MCF 10A (cell line): Measurements from ENCODE around the gene UTF1. TPM values are rescaled to one million over a fixed set of nuclear protein-coding genes. Genes with fewer than 3 reads are reported as not detected.

Experiments used
- BruUV-seq: library from RNA; stranded (reverse); fragments of 400-500 nt; replicated peaks from 2 replicates; lab custom pipeline; 2021; lab: Mats Ljungman, UMichigan
- CTCF ChIA-PET: fragments of 300-600 bp; sonication (Branson Sonifier 250); formaldehyde crosslinking; extraction: SDS; loops from one replicate; lab custom pipeline; 2021; ENCODE audit warnings: antibody characterized with exemption, inconsistent platforms; lab: Yijun Ruan, JAX
- POLR2A ChIA-PET: fragments of 300-600, 350-650 bp; sonication (Branson Sonifier 250); formaldehyde crosslinking; extraction: SDS; loops from one replicate; lab custom pipeline; 2020; ENCODE audit warnings: antibody characterized with exemption, inconsistent platforms; lab: Yijun Ruan, JAX
- DNase-seq: peaks from one replicate; pipeline ENCODE4 v3.0.0-alpha.2; 2018; ENCODE audit not compliant: unreplicated experiment
- H3K27ac Mint-ChIP-seq: one replicate; pipeline ENCODE4 v1.8.0; 2022; ENCODE audit warnings: mild to moderate bottlenecking, low read depth, mixed read lengths; ENCODE audit not compliant: unreplicated experiment
- H3K27me3 Mint-ChIP-seq: one replicate; pipeline ENCODE4 v1.8.0; 2022; ENCODE audit warnings: mixed read lengths; ENCODE audit not compliant: insufficient read depth, unreplicated experiment
- H3K36me3 Mint-ChIP-seq: one replicate; pipeline ENCODE4 v1.8.0; 2022; ENCODE audit warnings: mild to moderate bottlenecking, moderate library complexity, mixed read lengths; ENCODE audit not compliant: insufficient read depth, unreplicated experiment
- H3K4me1 Mint-ChIP-seq: one replicate; pipeline ENCODE4 v1.8.0; 2022; ENCODE audit warnings: mixed read lengths; ENCODE audit not compliant: insufficient read depth, unreplicated experiment
- H3K4me3 Mint-ChIP-seq: one replicate; pipeline ENCODE4 v1.8.0; 2022; ENCODE audit warnings: mild to moderate bottlenecking, moderate library complexity, mixed read lengths; ENCODE audit not compliant: unreplicated experiment
- H3K9me3 Mint-ChIP-seq: one replicate; pipeline ENCODE4 v1.8.0; 2022; ENCODE audit warnings: mixed read lengths; ENCODE audit not compliant: unreplicated experiment
- CTCF ChIP-seq: fragments of 200-600 bp; IDR thresholded peaks from one replicate; pipeline ENCODE4 v1.8.0; 2022; ENCODE audit warnings: antibody characterized with exemption, mild to moderate bottlenecking; ENCODE audit not compliant: unreplicated experiment
- intact Hi-C: fragments of 100-400 bp; cut with micrococcal nuclease; formaldehyde crosslinking; loops from 2 replicates; pipeline ENCODE4 v1.14.1; 2022
- total RNA-seq: library from RNA; stranded (reverse); gene quantifications from 2 replicates; pipeline ENCODE4 v1.2.3, GENCODE V29; 2022

Gene UTF1
- total RNA-seq, 1 experiment from 2014 or later, result not detected

GRCh38 chr10:133239990-133240389, 10.0 kb downstream of the UTF1 start:
- ChIA-PET CTCF (interaction anchor here (1.2 kb wide), 1 partner anchor 18 kb away, joined by 3 read pairs; no protein-coding TSS in a partner anchor), POLR2A (no interaction called here)
- no peaks in the 10 kb centered on the region for H3K36me3 Mint-ChIP-seq
- intact Hi-C loops, result no loop called here
- DNase-seq, result no peak
- peaks cover 9% of the 10 kb centered on the region for H3K27me3 Mint-ChIP-seq
- no peak for TF ChIP-seq CTCF
- no peaks in the 10 kb centered on the region for H3K9me3 Mint-ChIP-seq
- no peak overlapping the region for H3K27ac Mint-ChIP-seq
- H3K4me1 Mint-ChIP-seq, result peaks cover 7% of the 10 kb centered on the region
- BruUV-seq, result no TSS peak
- H3K4me3 Mint-ChIP-seq, result no peak overlapping the region

GRCh38 chr10:133241501-133242205, 11.6 kb downstream of the UTF1 start:
- Mint-ChIP-seq H3K27me3 (peaks cover 9% of the 10 kb centered on the region), H3K9me3 (no peaks in the 10 kb centered on the region), H3K4me3 (no peak overlapping the region), H3K27ac (no peak overlapping the region), H3K4me1 (peaks cover 7% of the 10 kb centered on the region), H3K36me3 (no peaks in the 10 kb centered on the region)
- ChIA-PET POLR2A (no interaction called here), CTCF (interaction anchor here (1.0 kb wide), 1 partner anchor 17 kb away, joined by 3 read pairs; no protein-coding TSS in a partner anchor)
- DNase-seq, result no peak
- intact Hi-C loops, result no loop called here
- no TSS peak for BruUV-seq
- TF ChIP-seq CTCF, result no peak

- Mint-ChIP-seq H3K27me3 (peaks cover 9% of the 10 kb centered on the region), H3K9me3 (no peaks in the 10 kb centered on the region), H3K36me3 (no peaks in the 10 kb centered on the region), H3K4me3 (no peak overlapping the region), H3K27ac (no peak overlapping the region), H3K4me1 (peaks cover 7% of the 10 kb centered on the region)
- intact Hi-C loops, result no loop called here
- ChIA-PET POLR2A (no interaction called here), CTCF (interaction anchor here (0.6 to 1.0 kb wide), 2 partner anchors 16 to 17 kb away, joined by 3 read pairs; no protein-coding TSS in a partner anchor)
- BruUV-seq, result no TSS peak
- peak; percentile 17 for DNase-seq
- no peak for TF ChIP-seq CTCF
Measured at GRCh38 chr10:133242611-133243356, 12.8 kb downstream of the UTF1 start.

- H3K9me3 Mint-ChIP-seq, result no peaks in the 10 kb centered on the region
- intact Hi-C loops, result no loop called here
- H3K4me3 Mint-ChIP-seq, result no peak overlapping the region
- H3K4me1 Mint-ChIP-seq, result peaks cover 7% of the 10 kb centered on the region
- no peak for DNase-seq
- no peaks in the 10 kb centered on the region for H3K36me3 Mint-ChIP-seq
- ChIA-PET CTCF (no interaction called here), POLR2A (no interaction called here)
- no peak for TF ChIP-seq CTCF
- no peak overlapping the region for H3K27ac Mint-ChIP-seq
- H3K27me3 Mint-ChIP-seq, result peaks cover 5% of the 10 kb centered on the region
- no TSS peak for BruUV-seq
Measured at GRCh38 chr10:133243593-133243992, 13.6 kb downstream of the UTF1 start.
